SU-DHL-6 (cell line): ENCODE measurements around the gene CACNA1G.

Experiments
- EZH2phosphoT487 ChIP-seq: fragments of 200-600 bp; sonication (generic), shearing (Covaris generic); conservative IDR thresholded peaks from 2 replicates; pipeline ENCODE4 v1.6.1; 2018; ENCODE audit warnings: mild to moderate bottlenecking, antibody characterized with exemption, low read length, moderate library complexity, mixed read lengths
- TF ChIP-seq, protein P1 (sequence below): fragments of 200-600 bp; sonication (generic); IDR thresholded peaks from one replicate; pipeline ENCODE4 v1.5.1; 2017; ENCODE audit warnings: antibody characterized with exemption, mild to moderate bottlenecking, low read length, moderate library complexity; ENCODE audit not compliant: insufficient read depth, poor library complexity, severe bottlenecking

DNA sequence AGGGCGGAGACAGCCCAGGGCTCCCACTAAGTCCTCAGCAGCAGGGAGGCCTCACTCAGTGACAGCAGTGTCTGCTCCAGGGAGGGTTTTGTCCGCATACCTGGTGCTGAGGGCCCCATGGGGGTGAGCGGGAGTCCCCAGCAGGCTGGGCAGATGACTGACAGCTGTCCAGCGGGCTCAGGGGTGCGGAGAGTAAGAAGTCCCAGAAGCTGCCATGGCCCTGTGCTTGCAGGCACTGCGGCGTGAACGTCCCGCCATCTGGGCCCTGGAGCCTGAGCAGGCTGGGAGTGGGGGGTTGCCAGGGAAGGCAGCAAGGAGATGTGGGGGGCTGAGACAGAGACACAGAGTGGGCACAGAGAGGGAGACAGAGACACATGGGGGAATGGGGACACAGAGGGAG lies 20.1 kb downstream of the CACNA1G start:
- TF ChIP-seq, protein P1, sequence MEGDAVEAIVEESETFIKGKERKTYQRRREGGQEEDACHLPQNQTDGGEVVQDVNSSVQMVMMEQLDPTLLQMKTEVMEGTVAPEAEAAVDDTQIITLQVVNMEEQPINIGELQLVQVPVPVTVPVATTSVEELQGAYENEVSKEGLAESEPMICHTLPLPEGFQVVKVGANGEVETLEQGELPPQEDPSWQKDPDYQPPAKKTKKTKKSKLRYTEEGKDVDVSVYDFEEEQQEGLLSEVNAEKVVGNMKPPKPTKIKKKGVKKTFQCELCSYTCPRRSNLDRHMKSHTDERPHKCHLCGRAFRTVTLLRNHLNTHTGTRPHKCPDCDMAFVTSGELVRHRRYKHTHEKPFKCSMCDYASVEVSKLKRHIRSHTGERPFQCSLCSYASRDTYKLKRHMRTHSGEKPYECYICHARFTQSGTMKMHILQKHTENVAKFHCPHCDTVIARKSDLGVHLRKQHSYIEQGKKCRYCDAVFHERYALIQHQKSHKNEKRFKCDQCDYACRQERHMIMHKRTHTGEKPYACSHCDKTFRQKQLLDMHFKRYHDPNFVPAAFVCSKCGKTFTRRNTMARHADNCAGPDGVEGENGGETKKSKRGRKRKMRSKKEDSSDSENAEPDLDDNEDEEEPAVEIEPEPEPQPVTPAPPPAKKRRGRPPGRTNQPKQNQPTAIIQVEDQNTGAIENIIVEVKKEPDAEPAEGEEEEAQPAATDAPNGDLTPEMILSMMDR = no peak
- no peak for TF ChIP-seq EZH2phosphoT487
